ENCODE results near the gene SLC15A1.

The SLC15A1 gene

DNA sequence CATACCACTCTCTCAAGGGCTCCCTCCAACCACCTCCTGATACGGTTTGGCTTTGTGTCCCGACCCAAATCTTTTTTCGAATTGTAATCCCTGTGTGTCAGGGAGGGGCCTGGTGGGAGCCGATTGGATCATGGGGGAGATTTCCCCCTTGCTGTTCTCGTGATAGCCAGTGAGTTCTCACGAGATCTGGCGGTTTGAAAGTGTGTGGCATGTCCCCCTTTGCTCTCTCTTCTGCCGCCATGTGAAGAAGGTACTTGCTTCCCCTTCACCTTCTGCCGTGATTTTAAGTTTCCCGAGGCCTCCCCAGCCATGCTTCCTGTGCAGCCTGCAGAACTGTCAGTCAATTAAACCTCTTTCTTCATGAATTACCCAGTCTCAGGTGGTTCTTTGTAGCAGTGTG lies 34.7 kb upstream of the SLC15A1 start:
- no peak for DNase-seq (ENCODE audit: low read depth)
- TF ChIP-seq, protein P1, sequence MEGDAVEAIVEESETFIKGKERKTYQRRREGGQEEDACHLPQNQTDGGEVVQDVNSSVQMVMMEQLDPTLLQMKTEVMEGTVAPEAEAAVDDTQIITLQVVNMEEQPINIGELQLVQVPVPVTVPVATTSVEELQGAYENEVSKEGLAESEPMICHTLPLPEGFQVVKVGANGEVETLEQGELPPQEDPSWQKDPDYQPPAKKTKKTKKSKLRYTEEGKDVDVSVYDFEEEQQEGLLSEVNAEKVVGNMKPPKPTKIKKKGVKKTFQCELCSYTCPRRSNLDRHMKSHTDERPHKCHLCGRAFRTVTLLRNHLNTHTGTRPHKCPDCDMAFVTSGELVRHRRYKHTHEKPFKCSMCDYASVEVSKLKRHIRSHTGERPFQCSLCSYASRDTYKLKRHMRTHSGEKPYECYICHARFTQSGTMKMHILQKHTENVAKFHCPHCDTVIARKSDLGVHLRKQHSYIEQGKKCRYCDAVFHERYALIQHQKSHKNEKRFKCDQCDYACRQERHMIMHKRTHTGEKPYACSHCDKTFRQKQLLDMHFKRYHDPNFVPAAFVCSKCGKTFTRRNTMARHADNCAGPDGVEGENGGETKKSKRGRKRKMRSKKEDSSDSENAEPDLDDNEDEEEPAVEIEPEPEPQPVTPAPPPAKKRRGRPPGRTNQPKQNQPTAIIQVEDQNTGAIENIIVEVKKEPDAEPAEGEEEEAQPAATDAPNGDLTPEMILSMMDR (conservative IDR thresholded peaks at IDR 0.05; ENCODE audit: low read length), result no peak
- H3K4me3 ChIP-seq (ENCODE audit: low read length), result no peak overlapping the region

GRCh38 chr13:98786023-98786422 lies 33.6 kb upstream of the SLC15A1 start:
- TF ChIP-seq, protein P1 (conservative IDR thresholded peaks at IDR 0.05; ENCODE audit: low read length), result no peak
- no peak for DNase-seq (ENCODE audit: low read depth)

DNA sequence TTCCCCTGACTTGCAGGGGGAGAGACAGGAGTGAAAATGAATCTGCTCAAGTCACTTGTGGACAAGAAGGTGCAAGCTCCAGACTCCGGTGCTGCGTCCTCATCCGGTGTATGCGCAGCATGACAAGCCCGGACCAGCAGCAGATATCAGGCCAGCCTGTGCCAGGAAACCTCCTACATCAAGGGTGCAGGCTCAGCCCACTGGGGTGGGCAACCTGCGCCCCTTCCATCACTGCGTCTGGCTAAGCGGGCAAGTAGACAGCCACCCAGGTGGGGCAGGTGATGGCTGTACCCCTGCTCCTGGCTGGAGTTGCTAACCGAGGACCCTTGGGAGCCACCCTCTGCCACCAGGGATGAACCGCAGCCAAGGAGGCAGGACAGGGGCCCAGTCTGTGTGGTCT lies 32.9 kb upstream of the SLC15A1 start:
- no peak for DNase-seq (ENCODE audit: low read depth)
- no peak overlapping the region for H3K4me3 ChIP-seq (ENCODE audit: low read length)
- TF ChIP-seq, protein P1 (conservative IDR thresholded peaks at IDR 0.05; ENCODE audit: low read length), result no peak

More at GRCh38 chr13:98786023-98786422, 33.6 kb upstream of the SLC15A1 start:
- H3K4me3 ChIP-seq (ENCODE audit: low read length), result no peak overlapping the region

DNA sequence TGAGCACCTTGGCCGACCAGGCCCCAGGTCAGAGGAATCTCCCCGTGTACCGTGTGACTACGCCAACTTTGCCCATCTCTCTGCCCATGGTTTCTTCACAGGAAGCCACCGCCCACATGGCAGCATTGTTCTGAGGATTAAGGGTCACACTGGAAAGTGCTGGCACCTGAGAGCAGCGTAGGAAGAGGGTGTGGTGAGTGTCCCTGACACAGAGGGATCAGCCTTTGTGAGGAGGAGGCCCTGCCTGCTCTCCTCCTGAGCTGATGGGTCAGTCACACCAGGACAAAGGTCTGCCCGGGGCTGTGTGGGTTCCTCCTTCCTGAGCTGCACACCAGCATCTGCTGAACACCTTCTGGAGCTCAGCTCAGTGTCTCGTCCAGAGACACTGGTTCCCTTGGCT lies 32.2 kb upstream of the SLC15A1 start:
- TF ChIP-seq, protein P1 (conservative IDR thresholded peaks at IDR 0.05; ENCODE audit: low read length), result no peak
- DNase-seq (ENCODE audit: low read depth), result no peak
- H3K4me3 ChIP-seq (ENCODE audit: low read length), result no peak overlapping the region

DNA sequence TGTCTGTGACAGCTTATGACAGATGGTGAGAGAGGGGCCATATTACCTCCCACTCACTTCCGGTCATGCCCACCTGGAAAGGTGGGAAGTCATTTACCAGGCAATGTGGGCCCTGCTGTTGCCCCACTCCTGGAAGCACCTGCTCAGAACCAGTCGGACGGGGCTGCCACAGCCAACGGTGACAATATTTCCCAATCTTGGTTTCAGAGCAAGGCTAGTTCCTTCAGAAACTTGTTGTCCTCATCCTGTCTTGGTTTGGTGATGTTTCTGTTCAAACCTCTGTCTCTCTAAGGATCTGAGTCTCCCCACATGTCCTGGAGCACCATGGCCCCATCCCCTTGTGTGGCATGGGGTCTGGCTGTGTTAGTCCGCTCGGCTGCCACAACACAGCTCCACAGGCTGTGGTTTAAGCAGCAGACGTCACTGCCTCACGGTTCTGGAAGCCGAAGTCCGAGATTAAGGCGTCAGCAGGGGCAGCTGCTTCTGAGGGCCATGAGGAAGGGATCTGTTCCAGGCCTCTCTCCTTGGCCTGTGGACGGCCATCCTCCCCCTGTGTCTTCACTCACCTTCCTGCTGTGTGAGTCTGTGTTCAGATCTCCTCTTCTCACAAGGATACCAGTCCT lies 31.5 kb upstream of the SLC15A1 start:
- TF ChIP-seq, protein P1 (conservative IDR thresholded peaks at IDR 0.05; ENCODE audit: low read length), result no peak
- no peak overlapping the region for H3K4me3 ChIP-seq (ENCODE audit: low read length)
- DNase-seq (ENCODE audit: low read depth), result no peak

- TF ChIP-seq, protein P1 (conservative IDR thresholded peaks at IDR 0.05; ENCODE audit: low read length), result no peak
- peak; percentile 19 for DNase-seq (ENCODE audit: low read depth)
- no peak overlapping the region for H3K4me3 ChIP-seq (ENCODE audit: low read length)
These were observed 30.2 kb upstream of the SLC15A1 start for GRCh38 chr13:98782654-98783053.

DNA sequence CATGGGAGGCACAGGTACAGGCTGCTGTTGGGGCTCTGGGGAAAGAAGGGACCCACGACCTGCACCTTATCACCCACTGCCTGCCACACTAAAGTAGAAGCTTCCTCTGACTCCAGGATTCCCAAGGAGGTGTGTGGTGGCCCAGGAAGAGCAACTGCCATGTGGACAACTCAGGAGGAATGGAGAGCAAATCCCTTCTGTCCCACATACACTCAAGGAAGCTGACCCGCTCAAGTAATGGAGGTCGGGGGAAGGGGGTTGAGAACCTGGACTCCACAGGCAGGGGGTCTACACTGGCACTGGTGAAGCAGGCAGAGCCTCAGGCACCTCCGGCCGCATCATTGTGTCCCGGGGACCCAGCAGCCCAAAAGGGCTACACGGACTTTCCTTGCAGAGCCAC lies 29.4 kb upstream of the SLC15A1 start:
- TF ChIP-seq, protein P1 (conservative IDR thresholded peaks at IDR 0.05; ENCODE audit: low read length), result no peak
- DNase-seq (ENCODE audit: low read depth), result no peak
- no peak overlapping the region for H3K4me3 ChIP-seq (ENCODE audit: low read length)
